T1000 (cell line): ENCODE measurements around the gene PANK2.
"Not testable (repeated sequence)": the region's sequence is repeated elsewhere in the genome, so short reads cannot be mapped to it uniquely, and the experiment has no call there.

ENCODE experiments used
- DNase-seq: peaks from one replicate; lab custom pipeline; 2025; ENCODE audit warnings: mixed read lengths; lab: John Stamatoyannopoulos, UW

PANK2 gene

GRCh38 chr20:3869839-3870634 lies 19.1 kb upstream of the PANK2 start:
- DNase-seq = no peak

DNA sequence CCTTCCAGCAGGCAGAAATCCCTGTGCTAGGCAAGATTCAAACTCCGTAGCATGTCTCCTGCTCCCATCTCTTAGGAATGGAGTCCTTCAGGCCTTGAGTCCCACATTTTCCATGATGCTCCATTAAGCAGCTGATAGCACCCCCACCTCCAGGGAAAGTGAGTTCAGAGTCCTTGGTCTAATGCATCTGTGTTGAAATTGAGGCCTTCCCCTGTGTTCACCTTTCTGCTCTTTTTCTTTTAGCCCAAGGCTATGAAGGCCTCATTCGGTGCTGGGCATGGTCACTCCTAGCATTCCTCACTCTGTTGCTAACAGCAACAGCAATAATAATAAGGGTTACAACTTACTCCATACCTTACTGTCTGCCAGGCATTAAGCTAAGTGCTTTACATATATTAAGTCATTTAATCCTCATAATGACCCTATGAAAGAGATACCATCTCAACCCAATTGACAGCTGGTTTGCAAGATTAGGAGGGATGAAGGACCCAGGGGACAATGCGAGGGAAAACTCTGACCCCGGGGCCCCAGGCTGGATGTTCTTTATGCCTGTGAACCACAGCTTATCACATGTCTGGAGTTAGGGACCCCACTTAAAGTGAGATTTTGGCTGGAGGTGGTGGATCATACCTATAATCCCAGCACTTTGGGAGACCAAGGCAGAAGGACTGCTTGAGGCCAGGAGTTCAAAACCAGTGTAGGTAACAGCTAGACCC lies 17.5 kb upstream of the PANK2 start:
- DNase-seq = no peak

DNA sequence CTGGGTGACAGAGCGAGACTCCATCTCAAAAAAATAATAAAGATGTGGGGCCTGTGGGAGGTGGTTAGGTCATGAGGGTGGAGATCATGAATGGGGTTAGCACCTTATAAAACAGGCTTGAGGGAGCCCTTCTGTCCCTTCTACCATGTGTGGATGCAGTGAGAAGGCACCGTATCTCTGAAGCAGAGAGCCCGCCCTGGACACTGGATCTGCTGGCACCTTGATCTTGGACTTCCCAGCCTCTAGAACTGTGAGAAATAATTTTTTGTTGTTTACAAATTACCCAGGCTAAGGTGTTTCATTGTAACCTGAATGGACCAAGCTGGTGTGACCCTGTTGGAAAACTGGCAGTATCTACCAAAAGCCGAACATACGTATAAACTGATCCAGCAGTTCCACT lies 15.7 kb upstream of the PANK2 start:
- no peak for DNase-seq

DNA sequence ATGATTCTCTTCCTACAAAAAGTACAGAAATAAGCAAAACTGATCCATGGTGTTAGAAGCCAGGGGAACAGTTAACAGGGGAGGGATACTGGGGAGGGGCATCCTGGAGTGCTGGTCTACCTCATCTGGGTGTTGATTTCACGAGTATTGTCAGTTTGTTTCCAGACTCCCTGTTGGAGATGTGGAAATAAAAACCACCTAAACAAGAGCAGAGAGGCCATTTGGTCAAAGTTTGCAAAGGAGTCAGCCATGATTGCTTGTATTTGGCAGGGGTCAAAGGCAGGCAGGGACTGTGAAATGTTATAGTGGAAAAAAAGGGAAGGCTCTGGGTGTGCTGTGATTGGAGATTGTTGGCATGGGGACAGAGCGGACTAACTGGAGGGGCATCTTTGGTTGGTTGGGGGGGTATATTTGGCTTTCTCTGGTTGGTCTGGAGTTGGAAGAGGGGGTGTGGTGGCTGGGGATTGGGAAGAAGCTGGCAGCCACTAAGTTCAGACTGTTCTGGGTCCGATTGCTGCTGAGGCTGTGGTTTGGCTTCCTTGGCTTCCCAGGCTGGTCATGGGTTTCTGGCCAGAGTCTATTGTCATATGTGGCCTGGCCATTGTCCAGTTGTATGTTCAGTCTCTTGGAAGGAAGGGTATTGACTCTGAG lies 14.9 kb upstream of the PANK2 start:
- no peak for DNase-seq

GRCh38 chr20:3875378-3875974 lies 13.7 kb upstream of the PANK2 start:
- no peak for DNase-seq

DNA sequence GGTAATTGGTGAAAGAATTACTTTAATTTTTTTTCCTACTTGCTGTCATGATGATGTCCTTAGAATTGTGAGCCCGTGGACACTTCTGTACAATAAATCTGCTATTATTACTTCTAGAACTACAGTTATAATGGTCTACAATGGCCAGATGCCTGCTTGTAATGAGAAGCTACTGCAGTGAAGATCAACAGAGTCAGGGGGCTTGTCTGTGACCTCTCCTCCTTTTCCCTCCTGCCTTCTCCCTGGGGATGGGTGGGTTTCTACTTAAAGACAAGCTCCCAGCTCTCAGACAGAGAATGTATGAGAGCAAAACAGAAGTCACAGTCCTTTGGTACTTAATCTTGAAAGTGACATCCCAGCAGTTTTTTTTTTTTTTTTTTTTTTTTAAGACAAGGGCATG lies 13.2 kb upstream of the PANK2 start:
- no peak for DNase-seq

- DNase-seq = no peak
Measured at GRCh38 chr20:3876676-3877075, 12.5 kb upstream of the PANK2 start.

GRCh38 chr20:3878921-3879274 lies 10.3 kb upstream of the PANK2 start:
- not testable (repeated sequence) for DNase-seq

DNA sequence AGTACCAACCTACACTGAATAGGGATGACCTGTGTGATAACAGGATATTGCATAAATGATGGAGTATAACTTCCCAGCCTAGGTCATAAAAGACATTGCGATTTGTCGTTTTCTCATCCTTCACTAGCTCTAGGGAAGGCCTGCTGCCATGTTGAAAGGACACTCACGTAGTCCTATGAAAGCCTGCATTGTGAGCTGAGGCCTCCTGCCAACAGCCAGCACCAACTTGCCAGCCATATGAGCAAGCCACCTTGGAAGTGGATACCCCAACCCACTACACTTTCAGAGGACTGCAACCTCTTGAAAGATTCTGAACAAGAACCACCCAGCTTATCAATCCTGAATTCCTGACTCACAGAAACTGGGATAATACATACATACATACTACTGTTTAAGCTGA lies 3.5 kb upstream of the PANK2 start:
- no peak for DNase-seq

DNA sequence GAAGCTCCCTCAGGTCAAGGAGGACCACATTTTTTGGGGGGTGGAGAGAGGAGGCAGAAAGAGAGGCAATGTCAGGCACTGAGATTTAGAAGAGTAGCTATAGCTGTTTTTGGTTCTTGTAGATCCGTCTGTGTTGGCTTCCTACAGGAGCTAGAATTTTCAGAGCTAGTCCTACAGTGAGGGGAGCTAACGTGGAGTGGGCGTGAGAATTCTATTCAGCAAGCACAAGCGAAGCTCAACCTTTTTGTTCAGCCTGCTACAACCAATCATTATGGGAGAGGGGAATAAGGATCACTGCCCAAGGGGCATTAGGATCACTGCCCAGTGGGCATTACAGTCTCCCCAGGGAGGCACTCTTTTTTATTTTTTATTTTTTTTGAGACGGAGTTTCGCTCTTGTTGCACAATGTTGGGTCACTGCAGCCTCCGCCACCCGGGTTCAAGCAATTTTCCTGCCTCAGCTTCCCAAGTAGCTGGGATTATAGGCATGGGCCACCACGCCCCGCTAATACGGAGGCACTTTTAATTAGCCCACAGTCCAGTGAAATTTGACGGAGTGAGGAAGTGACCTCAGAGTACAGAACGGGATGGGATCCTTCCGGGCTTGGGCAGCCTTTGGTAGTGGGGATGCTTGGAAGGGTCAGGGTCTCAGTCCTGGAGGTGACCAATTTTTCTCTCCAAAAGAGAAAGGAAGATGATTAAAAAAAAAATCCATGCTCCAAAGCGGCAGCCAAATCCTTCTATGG lies 1.1 kb upstream of the PANK2 start:
- no peak for DNase-seq

DNA sequence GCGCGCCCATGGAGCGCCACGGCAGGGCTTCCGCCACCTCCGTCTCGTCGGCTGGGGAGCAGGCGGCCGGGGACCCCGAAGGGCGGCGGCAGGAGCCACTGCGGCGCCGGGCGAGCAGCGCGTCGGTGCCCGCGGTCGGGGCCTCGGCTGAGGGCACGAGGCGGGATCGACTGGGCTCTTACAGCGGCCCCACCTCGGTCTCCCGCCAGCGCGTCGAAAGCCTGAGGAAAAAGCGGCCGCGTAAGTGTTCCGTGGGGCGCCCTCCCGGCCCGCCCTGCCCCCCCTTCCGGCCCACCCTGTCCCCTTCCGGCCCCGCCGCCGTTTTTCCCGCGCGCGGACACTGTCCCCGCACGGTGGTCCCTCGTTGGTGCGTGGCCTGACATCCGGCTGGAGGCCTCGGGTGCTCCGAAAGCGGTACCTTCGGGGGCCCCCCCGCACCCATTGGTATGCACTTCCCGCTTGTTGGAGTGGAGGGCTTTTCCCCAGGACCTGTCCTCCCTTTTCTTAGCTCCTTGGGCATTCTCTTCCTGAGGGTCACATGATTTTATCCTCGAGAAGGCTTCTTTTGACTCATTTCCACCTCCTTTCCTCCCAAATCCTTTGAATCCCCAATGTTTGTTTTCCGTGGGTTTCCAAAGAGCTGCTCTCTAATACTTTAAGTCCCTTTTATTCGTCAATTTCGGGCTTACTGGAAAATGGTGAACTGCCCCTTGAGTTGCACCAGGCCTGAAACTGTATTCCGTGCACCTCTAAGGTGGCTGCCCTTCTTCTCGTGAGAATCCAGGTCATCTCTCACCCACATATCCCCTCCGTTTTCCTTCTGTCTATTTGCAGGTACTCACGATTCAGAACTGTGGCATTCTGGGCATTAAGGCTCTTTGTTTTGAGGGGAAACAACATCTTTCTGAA lies 556 bp downstream of the PANK2 start:
- no peak for DNase-seq

- no peak for DNase-seq
Measured at GRCh38 chr20:3890398-3890751, 1.2 kb downstream of the PANK2 start.

GRCh38 chr20:3890999-3891929 lies 2.1 kb downstream of the PANK2 start:
- DNase-seq = no peak

- DNase-seq = no peak
Measured at GRCh38 chr20:3894796-3895195, 5.6 kb downstream of the PANK2 start.

DNA sequence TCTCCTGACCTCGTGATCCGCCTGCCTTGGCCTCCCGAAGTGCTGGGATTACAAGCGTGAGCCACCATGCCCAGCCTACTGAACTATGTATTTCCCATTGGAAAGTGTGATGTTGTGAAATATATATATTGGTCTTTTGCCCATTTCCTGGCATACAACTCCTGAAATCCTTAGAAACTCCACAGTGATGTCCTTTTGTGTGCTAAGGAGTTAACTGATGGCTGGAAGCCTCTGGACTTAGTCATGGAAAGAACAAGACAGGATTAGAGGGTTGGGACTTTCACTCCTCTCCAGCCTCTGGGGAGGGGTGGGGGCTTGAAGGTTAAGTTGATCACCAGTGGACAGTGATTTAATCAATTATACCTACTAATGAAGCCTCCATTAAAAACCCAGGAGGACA lies 7.1 kb downstream of the PANK2 start:
- no peak for DNase-seq

DNA sequence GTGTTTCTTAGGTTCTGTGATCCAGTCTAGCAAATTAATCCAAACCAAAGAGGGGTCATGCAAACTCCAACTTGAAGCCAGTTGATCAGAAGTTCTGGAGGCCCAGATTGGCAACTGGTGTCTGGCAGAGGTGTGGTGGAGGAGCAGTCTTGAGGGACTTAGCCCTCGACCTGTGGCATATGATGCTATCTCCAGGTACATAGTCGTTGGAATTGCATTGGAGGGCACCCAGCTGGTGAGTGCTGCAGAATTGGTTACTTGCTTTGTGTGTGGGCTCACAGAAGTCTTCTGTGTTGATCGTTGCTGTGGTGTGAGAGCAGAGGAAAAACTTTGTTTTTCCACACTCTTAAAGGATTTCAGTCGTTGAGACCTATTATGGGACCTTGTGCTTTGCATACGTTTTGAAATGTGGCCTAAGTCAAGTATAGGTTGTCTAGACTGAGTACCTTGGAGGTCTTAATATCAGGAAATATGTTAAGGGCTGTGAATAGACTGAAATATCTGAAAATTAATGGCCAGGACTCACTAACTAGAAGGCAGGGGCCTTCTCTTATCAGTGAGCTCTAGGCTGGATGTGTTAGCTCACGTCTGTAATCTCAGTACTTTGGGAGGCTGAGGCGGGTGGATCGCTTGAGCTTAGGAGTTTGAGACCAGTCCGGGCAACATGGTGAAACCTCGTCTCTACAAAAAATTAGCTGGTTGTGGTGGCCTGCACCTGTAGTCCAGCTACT lies 7.8 kb downstream of the PANK2 start:
- DNase-seq = no peak

- DNase-seq = not testable (repeated sequence)
Measured at GRCh38 chr20:3898181-3898580, 9.0 kb downstream of the PANK2 start.

DNA sequence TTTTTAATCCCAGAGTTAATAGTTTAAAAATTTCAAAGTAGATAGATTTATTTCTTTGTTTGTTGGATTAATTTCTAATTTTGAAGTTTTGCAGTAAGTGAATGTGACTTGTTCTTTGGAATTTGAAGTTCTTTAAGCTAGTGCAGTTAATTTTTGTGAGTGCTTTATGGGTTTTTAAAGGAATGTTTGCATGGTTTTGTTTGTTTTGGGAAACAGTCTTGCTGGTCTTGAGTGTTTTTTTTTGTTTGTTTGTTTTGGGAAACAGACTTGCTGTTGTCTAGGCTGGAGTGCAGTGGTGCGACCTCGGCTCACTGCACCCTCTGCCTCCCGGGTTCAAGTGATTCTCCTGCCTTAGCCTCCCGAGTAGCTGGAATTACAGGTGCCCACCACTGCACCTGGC lies 9.5 kb downstream of the PANK2 start:
- no peak for DNase-seq

- DNase-seq = no peak
Measured at GRCh38 chr20:3900187-3900604, 11.0 kb downstream of the PANK2 start.
